GM21619 (cell line): ENCODE results near the gene MAPKAP1.

Source experiments
- ATAC-seq: cut with Tn5 transposase; IDR thresholded peaks from one replicate; pipeline ENCODE4 v1.9.1; 2021; ENCODE audit not compliant: unreplicated experiment

The MAPKAP1 gene

GRCh38 chr9:125463926-125464325 lies 243.1 kb downstream of the MAPKAP1 start:
- no peak for ATAC-seq

GRCh38 chr9:125462861-125463291 lies 244.1 kb downstream of the MAPKAP1 start:
- no peak for ATAC-seq

- ATAC-seq: no peak
Observed at GRCh38 chr9:125461636-125462190, 245.3 kb downstream of the MAPKAP1 start.

- ATAC-seq: no peak
Observed at GRCh38 chr9:125460883-125461635, 245.9 kb downstream of the MAPKAP1 start.

GRCh38 chr9:125460346-125460745 lies 246.7 kb downstream of the MAPKAP1 start:
- ATAC-seq: no peak

GRCh38 chr9:125457357-125457756 lies 249.7 kb downstream of the MAPKAP1 start:
- ATAC-seq: no peak

GRCh38 chr9:125455876-125456275 lies 251.1 kb downstream of the MAPKAP1 start:
- ATAC-seq: no peak

GRCh38 chr9:125455132-125455531 lies 251.9 kb downstream of the MAPKAP1 start:
- no peak for ATAC-seq

GRCh38 chr9:125447202-125447802 lies 259.7 kb downstream of the MAPKAP1 start:
- ATAC-seq: no peak

- ATAC-seq: peak; percentile 99
Observed at GRCh38 chr9:125446561-125447094, 260.4 kb downstream of the MAPKAP1 start.

GRCh38 chr9:125444956-125445506 lies 262.0 kb downstream of the MAPKAP1 start:
- ATAC-seq: no peak

- no peak for ATAC-seq
Observed at GRCh38 chr9:125444166-125444565, 262.8 kb downstream of the MAPKAP1 start.

- ATAC-seq: no peak
Observed at GRCh38 chr9:125443367-125443766, 263.6 kb downstream of the MAPKAP1 start.

GRCh38 chr9:125442452-125442851 lies 264.6 kb downstream of the MAPKAP1 start:
- ATAC-seq: no peak

GRCh38 chr9:125440411-125440810 lies 266.6 kb downstream of the MAPKAP1 start:
- ATAC-seq: no peak

GRCh38 chr9:125439434-125440272 lies 267.4 kb downstream of the MAPKAP1 start:
- no peak for ATAC-seq

- ATAC-seq: no peak
Observed at GRCh38 chr9:125438506-125439433, 268.2 kb downstream of the MAPKAP1 start.

- ATAC-seq: no peak
Observed at GRCh38 chr9:125437771-125438221, 269.2 kb downstream of the MAPKAP1 start.

GRCh38 chr9:125436613-125437443 lies 270.2 kb downstream of the MAPKAP1 start:
- no peak for ATAC-seq
